BLaER1 treated with 17β-estradiol and CSF1 and Interleukin-3, amounts not matched to agents 10 nM and 100 nM (cell line): ENCODE data around the gene PLCB1.

ENCODE experiments used
- H3K27ac ChIP-seq, 11 experiments: shearing (Covaris generic); formaldehyde crosslinking; 2 replicates each; pipeline ENCODE4 v1.8.1; 2022
- H3K27me3 ChIP-seq, 11 experiments: shearing (Covaris generic); formaldehyde crosslinking; 2 replicates each; pipeline ENCODE4 v1.8.1; 2022
- H3K36me3 ChIP-seq, 11 experiments: shearing (Covaris generic); formaldehyde crosslinking; 2 replicates each; pipeline ENCODE4 v1.8.1; 2022
- H3K4me1 ChIP-seq, 10 experiments: shearing (Covaris generic); formaldehyde crosslinking; 2 replicates each; pipeline ENCODE4 v1.8.1; 2022
- H3K4me2 ChIP-seq, 11 experiments: shearing (Covaris generic); formaldehyde crosslinking; 2 replicates each; pipeline ENCODE4 v1.8.1; 2022
- H3K4me3 ChIP-seq, 10 experiments: shearing (Covaris generic); formaldehyde crosslinking; 2 replicates each; pipeline ENCODE4 v1.8.1; 2022
- H3K9ac ChIP-seq, 11 experiments: shearing (Covaris generic); formaldehyde crosslinking; 2 replicates each; pipeline ENCODE4 v1.8.1; 2022
- H3K9me3 ChIP-seq, 11 experiments: shearing (Covaris generic); formaldehyde crosslinking; replicated peaks in 1 of 11; 2 replicates each; pipeline ENCODE4 v1.8.1; 2022
- H4K20me1 ChIP-seq, 11 experiments: shearing (Covaris generic); formaldehyde crosslinking; 2 replicates each; pipeline ENCODE4 v1.8.1; 2022
- Cebpa-rat ChIP-seq, 11 experiments: shearing (Covaris generic); IDR thresholded peaks; 2 replicates each; pipeline ENCODE4 v1.8.1; 2022

Gene PLCB1

DNA sequence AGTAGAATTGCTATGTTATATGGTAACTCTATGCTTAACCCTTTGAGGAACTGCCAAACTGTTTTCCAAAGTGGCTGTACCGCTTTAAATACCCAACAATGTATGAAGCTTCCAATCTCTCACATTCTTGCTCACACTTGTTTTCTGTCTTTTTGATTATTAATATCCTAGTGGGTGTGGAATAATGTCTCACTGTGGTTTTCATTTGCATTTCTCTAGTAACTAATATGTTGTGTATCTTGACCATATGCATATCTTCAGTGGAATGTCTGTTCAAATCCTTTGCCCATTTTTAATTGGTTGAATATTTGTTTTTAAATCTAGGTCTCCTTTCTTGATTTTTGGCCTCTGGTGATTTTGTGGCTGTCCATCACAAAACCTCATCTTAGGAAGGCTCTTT lies 759.0 kb downstream of the PLCB1 start:
- H3K4me3 ChIP-seq, result no peak overlapping the region
- no peaks in the 10 kb centered on the region for H3K36me3 ChIP-seq
- TF ChIP-seq Cebpa-rat (IDR thresholded peaks at IDR 0.05), result no peak
- H3K27ac ChIP-seq, result no peak overlapping the region
- no peaks in the 10 kb centered on the region for H3K4me1 ChIP-seq
- H3K9me3 ChIP-seq, result peaks cover 27 to 38% (median 31%) of the 10 kb centered on the region in 11 experiments
- H3K9ac ChIP-seq, result no peak overlapping the region
- no peaks in the 10 kb centered on the region for H3K27me3 ChIP-seq
- no peak overlapping the region for H3K4me2 ChIP-seq
- no peaks in the 10 kb centered on the region for H4K20me1 ChIP-seq

DNA sequence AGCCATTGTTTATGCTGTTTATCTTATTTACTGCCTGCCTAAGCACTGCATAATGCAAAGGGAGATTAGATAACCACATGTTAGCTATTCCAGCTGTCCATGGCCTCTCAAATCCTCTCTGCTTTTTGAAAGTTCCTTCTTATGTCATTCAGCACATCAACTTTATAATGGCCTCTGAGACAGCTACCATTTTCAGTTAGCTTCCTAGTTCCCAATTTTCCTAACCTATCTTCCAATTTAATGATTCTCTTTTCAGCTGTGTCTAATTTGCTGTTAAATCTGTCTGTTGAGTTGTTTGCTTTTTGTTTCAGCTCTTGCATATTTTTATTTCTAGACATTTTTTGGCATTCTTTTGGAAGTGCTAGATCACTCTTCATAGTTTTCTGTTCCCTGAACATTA lies 763.4 kb downstream of the PLCB1 start:
- H3K27me3 ChIP-seq, result no peaks in the 10 kb centered on the region
- no peak overlapping the region for H3K4me3 ChIP-seq
- H3K4me2 ChIP-seq, result no peak overlapping the region
- no peaks in the 10 kb centered on the region for H3K36me3 ChIP-seq
- H3K4me1 ChIP-seq, result no peaks in the 10 kb centered on the region
- no peak overlapping the region for H3K9ac ChIP-seq
- H3K9me3 ChIP-seq, result peaks cover 26 to 50% (median 39%) of the 10 kb centered on the region in 11 experiments
- no peaks in the 10 kb centered on the region for H4K20me1 ChIP-seq
- H3K27ac ChIP-seq, result no peak overlapping the region
- TF ChIP-seq Cebpa-rat (IDR thresholded peaks at IDR 0.05), result no peak

DNA sequence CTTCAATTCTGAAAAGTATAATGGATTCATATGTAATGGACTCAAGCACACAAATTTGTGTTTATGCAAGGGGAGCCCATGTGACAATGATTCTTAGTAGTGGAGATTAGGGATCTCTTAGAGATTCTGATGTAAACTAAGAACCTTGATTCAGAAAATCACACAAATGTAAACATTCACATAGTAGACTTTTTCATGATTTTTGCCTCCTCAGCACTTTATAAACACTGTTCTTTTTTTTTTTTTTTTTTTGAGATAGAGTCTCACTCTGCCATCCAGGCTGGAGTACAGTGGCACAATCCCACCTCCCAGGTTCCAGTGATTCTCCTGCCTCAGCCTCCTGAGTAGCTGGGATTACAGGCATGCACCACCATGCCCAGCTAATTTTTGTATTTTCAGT lies 766.8 kb downstream of the PLCB1 start:
- Histone ChIP-seq H3K4me3 (no peak overlapping the region), H4K20me1 (no peaks in the 10 kb centered on the region), H3K27me3 (no peaks in the 10 kb centered on the region), H3K4me1 (no peaks in the 10 kb centered on the region), H3K9me3 (peaks cover 26 to 42% (median 32%) of the 10 kb centered on the region in 11 experiments), H3K9ac (no peak overlapping the region), H3K36me3 (no peaks in the 10 kb centered on the region), H3K27ac (no peak overlapping the region), H3K4me2 (no peak overlapping the region)
- TF ChIP-seq Cebpa-rat (IDR thresholded peaks at IDR 0.05), result no peak

DNA sequence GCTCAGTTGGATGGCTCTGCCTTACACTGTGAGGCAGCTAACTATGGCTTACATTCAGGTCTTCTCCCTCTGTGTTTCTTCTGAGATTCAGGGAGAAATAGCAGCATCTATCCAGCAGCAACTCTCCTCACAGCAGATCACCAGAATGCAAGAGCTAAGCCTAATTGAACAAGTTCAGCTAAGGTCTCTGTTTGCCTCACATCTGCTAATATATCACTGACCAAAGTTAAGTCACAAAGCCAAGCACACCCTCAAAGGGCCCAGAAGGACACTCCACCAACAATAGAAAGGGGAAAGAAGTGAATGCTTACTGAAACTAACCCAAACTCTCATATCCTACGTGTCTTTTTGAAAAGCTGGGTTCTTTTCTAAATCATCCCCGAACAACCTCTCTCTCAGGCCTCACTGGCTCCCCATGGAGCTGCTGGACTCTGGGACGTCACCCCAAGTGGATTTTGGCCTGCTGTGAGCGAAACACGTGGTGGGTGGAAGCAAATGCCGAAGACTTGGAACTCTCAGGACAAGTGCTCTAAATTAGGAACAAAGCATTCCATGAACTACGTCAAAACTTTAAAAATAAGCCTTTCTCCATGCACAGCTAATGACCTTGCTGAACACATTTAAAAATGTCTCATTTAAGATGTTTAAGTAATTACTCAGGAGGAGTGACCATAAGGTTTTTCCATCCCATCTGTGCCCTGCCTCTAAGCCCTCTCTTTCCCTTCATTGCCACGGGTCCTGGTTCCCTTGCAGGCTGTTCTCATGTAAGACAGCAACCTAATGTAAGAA lies 769.4 kb downstream of the PLCB1 start:
- Histone ChIP-seq H3K4me2 (no peak overlapping the region), H3K4me1 (no peaks in the 10 kb centered on the region), H3K27ac (no peak overlapping the region), H3K9me3 (peaks cover under 1 to 16% (median 6%) of the 10 kb centered on the region in 11 experiments; a peak in 20 of 22 replicates), H3K27me3 (no peaks in the 10 kb centered on the region), H3K9ac (no peak overlapping the region), H3K36me3 (no peaks in the 10 kb centered on the region), H3K4me3 (no peak overlapping the region), H4K20me1 (no peaks in the 10 kb centered on the region)
- TF ChIP-seq Cebpa-rat (IDR thresholded peaks at IDR 0.05), result no peak

DNA sequence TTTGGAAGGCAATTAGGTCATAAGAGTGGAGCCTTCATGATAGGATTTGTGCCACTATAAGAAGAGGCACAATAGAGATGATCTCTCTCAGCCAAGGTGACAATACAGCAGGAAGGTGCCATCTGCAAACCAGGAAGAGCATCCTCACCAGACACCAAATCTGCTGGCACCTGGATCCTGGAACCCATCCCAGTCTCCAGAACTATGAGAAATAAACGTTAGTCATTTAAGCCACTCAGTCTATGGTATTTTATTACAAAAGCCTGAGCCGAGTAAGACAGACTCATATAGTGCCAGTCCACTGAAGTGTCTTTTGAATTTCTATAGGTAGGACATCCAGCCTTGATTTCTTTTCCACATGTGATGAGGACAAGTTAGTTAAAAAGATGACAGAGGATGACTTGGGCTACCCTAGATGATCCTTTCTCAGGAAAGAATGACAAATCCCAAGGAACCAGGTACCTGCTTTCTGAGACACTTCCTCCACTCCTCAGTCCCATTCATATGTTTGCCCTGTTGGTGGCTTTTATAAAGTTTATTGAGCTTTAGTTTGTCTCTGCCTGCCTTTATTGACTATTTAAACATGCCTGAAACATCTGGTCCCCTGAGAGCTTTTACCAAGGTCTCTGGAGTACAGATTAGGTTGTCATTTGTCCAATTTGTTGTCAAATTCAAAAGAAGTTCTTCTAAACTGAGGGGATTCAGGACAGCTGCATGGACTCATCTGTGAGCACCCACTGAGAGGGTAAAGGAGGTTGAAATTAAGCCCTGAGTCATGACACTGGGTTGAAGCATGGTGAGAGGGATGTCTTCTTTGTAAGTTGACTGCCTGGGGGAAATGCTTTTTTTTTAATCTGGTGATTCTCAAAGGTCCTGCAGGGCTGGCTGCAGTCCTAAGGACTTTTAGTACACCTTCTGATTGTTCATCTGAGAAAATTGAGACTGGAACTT lies 771.9 kb downstream of the PLCB1 start:
- no peak for TF ChIP-seq Cebpa-rat (IDR thresholded peaks at IDR 0.05)
- Histone ChIP-seq H3K27ac (no peak overlapping the region), H3K4me3 (no peak overlapping the region), H3K27me3 (no peaks in the 10 kb centered on the region), H3K9ac (no peak overlapping the region), H3K9me3 (no peaks in the 10 kb centered on the region), H3K36me3 (no peaks in the 10 kb centered on the region), H3K4me1 (no peaks in the 10 kb centered on the region), H4K20me1 (no peaks in the 10 kb centered on the region), H3K4me2 (no peak overlapping the region)

DNA sequence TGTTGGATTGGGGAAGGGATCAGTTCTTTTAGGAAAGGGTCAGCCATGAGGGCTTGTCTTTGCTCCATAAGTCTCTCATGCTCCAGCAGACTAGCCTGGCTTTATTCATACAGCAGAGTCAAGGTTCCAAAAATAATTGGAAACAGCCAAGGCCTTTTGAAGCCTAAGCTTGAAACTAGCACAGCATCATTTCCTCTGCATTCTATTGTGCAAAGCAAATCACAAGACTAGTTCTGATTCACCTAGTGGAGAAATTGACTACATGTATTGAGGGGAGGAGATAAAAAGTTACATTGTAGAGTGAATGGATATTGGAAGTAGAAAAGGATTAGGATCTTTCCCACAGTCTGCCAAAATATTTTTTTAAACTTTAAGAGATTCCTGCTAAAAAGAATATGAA lies 777.5 kb downstream of the PLCB1 start:
- no peaks in the 10 kb centered on the region for H3K27me3 ChIP-seq
- no peak overlapping the region for H3K27ac ChIP-seq
- H3K4me1 ChIP-seq, result no peaks in the 10 kb centered on the region
- H3K9me3 ChIP-seq, result peaks cover 0 to 17% (median 0%) of the 10 kb centered on the region in 11 experiments; a peak in 1 of 22 replicates
- TF ChIP-seq Cebpa-rat (IDR thresholded peaks at IDR 0.05), result no peak
- no peaks in the 10 kb centered on the region for H3K36me3 ChIP-seq
- no peak overlapping the region for H3K4me2 ChIP-seq
- H4K20me1 ChIP-seq, result no peaks in the 10 kb centered on the region
- no peak overlapping the region for H3K9ac ChIP-seq
- no peak overlapping the region for H3K4me3 ChIP-seq

DNA sequence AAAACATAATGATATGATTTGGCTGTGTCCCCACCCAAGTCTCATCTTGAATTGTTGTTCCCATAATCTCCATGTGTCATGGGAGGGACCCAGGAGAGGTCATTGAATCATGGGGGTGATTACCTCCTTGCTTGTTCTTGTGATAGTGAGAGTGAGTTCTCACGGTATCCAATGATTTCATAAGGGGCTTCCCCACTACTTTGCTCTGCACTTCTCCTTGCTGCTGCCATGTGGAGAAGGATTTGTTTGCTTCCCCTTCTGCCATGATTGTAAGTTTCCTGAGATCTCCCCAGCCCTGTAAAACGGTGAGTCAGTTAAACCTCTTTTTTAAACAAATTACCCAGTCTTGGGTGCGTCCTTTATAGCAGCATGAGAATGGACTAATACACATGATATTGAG lies 780.0 kb downstream of the PLCB1 start:
- H3K9ac ChIP-seq, result no peak overlapping the region
- no peaks in the 10 kb centered on the region for H3K4me1 ChIP-seq
- no peak overlapping the region for H3K4me3 ChIP-seq
- TF ChIP-seq Cebpa-rat (IDR thresholded peaks at IDR 0.05), result no peak
- H3K4me2 ChIP-seq, result no peak overlapping the region
- H4K20me1 ChIP-seq, result no peaks in the 10 kb centered on the region
- no peaks in the 10 kb centered on the region for H3K36me3 ChIP-seq
- H3K9me3 ChIP-seq, result peaks cover 0 to 17% (median 0%) of the 10 kb centered on the region in 11 experiments; a peak in 1 of 22 replicates
- no peaks in the 10 kb centered on the region for H3K27me3 ChIP-seq
- H3K27ac ChIP-seq, result no peak overlapping the region

DNA sequence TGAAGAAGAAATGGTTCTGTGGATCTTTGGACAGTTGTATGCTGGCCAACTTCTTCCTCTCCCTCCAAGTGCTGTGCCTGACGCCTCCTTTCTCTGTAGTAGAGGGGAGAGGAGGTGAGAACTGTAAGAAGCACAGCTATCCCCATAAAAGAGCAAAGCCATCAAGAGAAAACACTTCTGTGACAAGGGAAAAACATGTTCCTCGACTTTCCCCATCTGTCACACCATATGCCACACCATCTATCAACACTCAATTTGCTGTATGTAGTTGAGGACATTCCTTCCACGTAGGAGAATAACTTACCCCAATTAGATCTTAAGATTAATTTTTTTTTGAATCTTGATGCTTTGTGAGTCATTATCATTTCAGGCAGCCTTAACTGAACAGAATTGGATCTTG lies 780.7 kb downstream of the PLCB1 start:
- Histone ChIP-seq H3K27me3 (no peaks in the 10 kb centered on the region), H3K9me3 (peaks cover 0 to 17% (median 0%) of the 10 kb centered on the region in 11 experiments; a peak in 1 of 22 replicates), H3K4me2 (no peak overlapping the region), H3K9ac (no peak overlapping the region), H3K36me3 (no peaks in the 10 kb centered on the region), H3K4me1 (no peaks in the 10 kb centered on the region), H3K4me3 (no peak overlapping the region), H4K20me1 (no peaks in the 10 kb centered on the region), H3K27ac (no peak overlapping the region)
- no peak for TF ChIP-seq Cebpa-rat (IDR thresholded peaks at IDR 0.05)

DNA sequence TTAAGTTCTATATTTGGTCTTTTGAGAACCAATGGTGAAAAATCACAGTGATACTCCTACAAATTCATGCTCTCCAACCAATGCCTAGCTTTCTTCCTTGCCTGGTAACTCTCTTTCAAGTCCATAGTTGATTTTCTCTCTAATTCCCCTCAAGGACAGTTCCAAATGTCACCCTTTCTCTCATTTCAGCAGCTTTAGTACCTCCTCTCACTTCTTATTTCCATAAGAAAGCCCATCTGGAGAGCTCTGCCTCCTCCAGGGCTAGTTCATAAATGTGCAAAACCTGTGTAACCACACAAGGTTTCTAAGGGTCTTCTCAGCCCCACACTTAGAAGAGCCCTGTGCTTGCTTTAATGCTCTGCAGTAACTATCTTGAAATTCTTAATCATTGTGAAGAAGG lies 781.4 kb downstream of the PLCB1 start:
- Histone ChIP-seq H3K4me2 (no peak overlapping the region), H3K27me3 (no peaks in the 10 kb centered on the region), H3K4me1 (no peaks in the 10 kb centered on the region), H4K20me1 (no peaks in the 10 kb centered on the region), H3K4me3 (no peak overlapping the region), H3K9ac (no peak overlapping the region), H3K36me3 (no peaks in the 10 kb centered on the region), H3K9me3 (peaks cover 0 to 17% (median 0%) of the 10 kb centered on the region in 11 experiments; a peak in 1 of 22 replicates), H3K27ac (no peak overlapping the region)
- no peak for TF ChIP-seq Cebpa-rat (IDR thresholded peaks at IDR 0.05)
